Activated T-cell treated with anti-CD3 and anti-CD28 coated beads for 48 hours (primary cell): ENCODE measurements around the gene TPM2.

Source experiments
- DNase-seq: peaks from one replicate; pipeline ENCODE4 v3.0.0-alpha.2; 2020; ENCODE audit warnings: low read depth

Gene TPM2

GRCh38 chr9:35689542-35690293 is at the start of gene TPM2:
TSS of gene TPM2 (minus strand) at chr9:35689925. CDS start at chr9:35689817, 108 bp downstream.
- DNase-seq: no peak

- DNase-seq: no peak
Observed at GRCh38 chr9:35738924-35739323, 49.2 kb upstream of the TPM2 start.

- no peak for DNase-seq
Observed at GRCh38 chr9:35738186-35738585, 48.5 kb upstream of the TPM2 start.

GRCh38 chr9:35737143-35737542 is 47.4 kb upstream of the TPM2 start:
- DNase-seq: no peak

- peak; percentile 34 for DNase-seq
Observed at GRCh38 chr9:35736201-35736633, 46.5 kb upstream of the TPM2 start.

- no peak for DNase-seq
Observed at GRCh38 chr9:35734096-35734495, 44.4 kb upstream of the TPM2 start.

GRCh38 chr9:35732800-35733541 is 43.2 kb upstream of the TPM2 start:
- peak; percentile 18 for DNase-seq

- DNase-seq: peak; percentile 95
Observed at GRCh38 chr9:35732185-35732799, 42.6 kb upstream of the TPM2 start, which contains the start of the genes CREB3 and TLN1. TSS of gene CREB3 (plus strand) at chr9:35732666. CDS start at chr9:35732773, 107 bp downstream. TSS of gene TLN1 (minus strand) at chr9:35732195. CDS start at chr9:35725694, 6,501 bp downstream.

- DNase-seq: no peak
Observed at GRCh38 chr9:35731415-35732184, 41.9 kb upstream of the TPM2 start.

- no peak for DNase-seq
Observed at GRCh38 chr9:35730486-35730854, 40.7 kb upstream of the TPM2 start.

- DNase-seq: no peak
Observed at GRCh38 chr9:35729700-35730485, 40.2 kb upstream of the TPM2 start.

- no peak for DNase-seq
Observed at GRCh38 chr9:35729101-35729500, 39.4 kb upstream of the TPM2 start.

- DNase-seq: peak; percentile 49
Observed at GRCh38 chr9:35728041-35728971, 38.6 kb upstream of the TPM2 start.

GRCh38 chr9:35727676-35728040 is 37.9 kb upstream of the TPM2 start:
- no peak for DNase-seq

- no peak for DNase-seq
Observed at GRCh38 chr9:35726931-35727330, 37.2 kb upstream of the TPM2 start.

- DNase-seq: no peak
Observed at GRCh38 chr9:35725362-35725761, 35.6 kb upstream of the TPM2 start.

GRCh38 chr9:35723908-35724307 is 34.2 kb upstream of the TPM2 start:
- DNase-seq: no peak

- DNase-seq: no peak
Observed at GRCh38 chr9:35723426-35723825, 33.7 kb upstream of the TPM2 start.

- no peak for DNase-seq
Observed at GRCh38 chr9:35719546-35719945, 29.8 kb upstream of the TPM2 start.
